HepG2 (cell line): ENCODE data around the gene HNRNPA0.

Experiments
- AKAP8 ChIP-seq: sonication (generic); formaldehyde crosslinking; IDR thresholded peaks from 2 replicates; pipeline ENCODE4 v1.5.1; 2020; ENCODE audit warnings: mild to moderate bottlenecking, missing genetic modification reagents
- BRCA1 ChIP-seq: sonication (generic); formaldehyde crosslinking; IDR thresholded peaks from 2 replicates; pipeline ENCODE4 v1.4.0; 2020; ENCODE audit warnings: missing genetic modification reagents
- GABPB1 ChIP-seq: IDR thresholded peaks from 2 replicates; pipeline ENCODE4 v1.6.1; 2016; ENCODE audit warnings: mild to moderate bottlenecking, missing genetic modification reagents, moderate library complexity, missing compliant biosample characterization
- HDAC2 ChIP-seq: sonication (generic); formaldehyde crosslinking; IDR thresholded peaks from 2 replicates; pipeline ENCODE4 v1.4.0; 2020; ENCODE audit warnings: missing genetic modification reagents
- SIN3A ChIP-seq: IDR thresholded peaks from 2 replicates; pipeline ENCODE4 v1.6.1; 2011; ENCODE audit warnings: low read depth, mild to moderate bottlenecking, control low read depth, low read length, borderline replicate concordance
- ZBTB1 ChIP-seq: sonication (generic); formaldehyde crosslinking; IDR thresholded peaks from 2 replicates; pipeline ENCODE4 v1.4.0; 2020; ENCODE audit warnings: missing genetic modification reagents, borderline replicate concordance
- ZFP41 ChIP-seq: sonication (generic); formaldehyde crosslinking; IDR thresholded peaks from 2 replicates; pipeline ENCODE4 v1.4.0; 2020; ENCODE audit warnings: mild to moderate bottlenecking, missing genetic modification reagents, borderline replicate concordance
- ZNF678 ChIP-seq: sonication (generic); formaldehyde crosslinking; IDR thresholded peaks from 2 replicates; pipeline ENCODE4 v1.4.0; 2020; ENCODE audit warnings: mild to moderate bottlenecking, missing genetic modification reagents
- TF ChIP-seq, protein P1 (sequence below): IDR thresholded peaks from 2 replicates; pipeline ENCODE4 v1.6.1; 2012; ENCODE audit warnings: inconsistent platforms
- TF ChIP-seq, protein P2 (sequence below): sonication (generic); formaldehyde crosslinking; IDR thresholded peaks from 2 replicates; pipeline ENCODE4 v1.5.0; 2020; ENCODE audit warnings: mild to moderate bottlenecking, missing genetic modification reagents, moderate library complexity

DNA sequence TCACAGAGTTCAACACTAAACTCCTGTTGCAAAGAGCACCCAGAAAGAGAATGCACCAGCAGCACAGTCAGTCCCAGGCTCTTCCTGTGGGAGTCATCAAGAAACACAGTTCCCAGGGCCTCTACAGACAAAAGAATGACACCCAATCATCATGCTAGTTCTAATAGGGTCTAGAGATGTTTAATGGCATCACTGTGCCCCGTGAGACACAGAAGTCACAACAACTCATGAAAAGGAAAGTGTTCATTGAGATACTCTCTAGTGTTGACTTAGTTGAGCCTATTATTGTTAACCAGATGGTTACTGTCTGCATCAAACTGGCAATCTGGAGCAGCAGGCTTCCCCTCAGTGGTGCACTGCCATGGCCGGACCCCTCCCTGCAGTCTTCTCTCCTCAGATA, 19.8 kb downstream of the HNRNPA0 start:
- TF ChIP-seq HDAC2 (CRISPR knock-in tag) (no peak), AKAP8 (CRISPR knock-in tag) (no peak), ZNF678 (CRISPR knock-in tag) (no peak), ZBTB1 (CRISPR knock-in tag) (no peak), GABPB1 (CRISPR knock-in tag) (no peak), SIN3A (no peak), ZFP41 (no peak), BRCA1 (CRISPR knock-in tag) (no peak)
- TF ChIP-seq, protein P1, sequence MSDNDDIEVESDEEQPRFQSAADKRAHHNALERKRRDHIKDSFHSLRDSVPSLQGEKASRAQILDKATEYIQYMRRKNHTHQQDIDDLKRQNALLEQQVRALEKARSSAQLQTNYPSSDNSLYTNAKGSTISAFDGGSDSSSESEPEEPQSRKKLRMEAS, result no peak
- TF ChIP-seq, protein P2, sequence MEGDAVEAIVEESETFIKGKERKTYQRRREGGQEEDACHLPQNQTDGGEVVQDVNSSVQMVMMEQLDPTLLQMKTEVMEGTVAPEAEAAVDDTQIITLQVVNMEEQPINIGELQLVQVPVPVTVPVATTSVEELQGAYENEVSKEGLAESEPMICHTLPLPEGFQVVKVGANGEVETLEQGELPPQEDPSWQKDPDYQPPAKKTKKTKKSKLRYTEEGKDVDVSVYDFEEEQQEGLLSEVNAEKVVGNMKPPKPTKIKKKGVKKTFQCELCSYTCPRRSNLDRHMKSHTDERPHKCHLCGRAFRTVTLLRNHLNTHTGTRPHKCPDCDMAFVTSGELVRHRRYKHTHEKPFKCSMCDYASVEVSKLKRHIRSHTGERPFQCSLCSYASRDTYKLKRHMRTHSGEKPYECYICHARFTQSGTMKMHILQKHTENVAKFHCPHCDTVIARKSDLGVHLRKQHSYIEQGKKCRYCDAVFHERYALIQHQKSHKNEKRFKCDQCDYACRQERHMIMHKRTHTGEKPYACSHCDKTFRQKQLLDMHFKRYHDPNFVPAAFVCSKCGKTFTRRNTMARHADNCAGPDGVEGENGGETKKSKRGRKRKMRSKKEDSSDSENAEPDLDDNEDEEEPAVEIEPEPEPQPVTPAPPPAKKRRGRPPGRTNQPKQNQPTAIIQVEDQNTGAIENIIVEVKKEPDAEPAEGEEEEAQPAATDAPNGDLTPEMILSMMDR (CRISPR knock-in tag), result no peak
